Ishikawa (cell line): Measurements from ENCODE around the gene HMGXB4.

Source experiments
- CREB1 ChIP-seq: IDR thresholded peaks from 2 replicates; pipeline ENCODE4 v1.6.1; 2012; ENCODE audit warnings: low read depth
- EP300 ChIP-seq: IDR thresholded peaks from 2 replicates; pipeline ENCODE4 v1.6.1; 2012; ENCODE audit warnings: borderline replicate concordance
- NFIC ChIP-seq: IDR thresholded peaks from 2 replicates; pipeline ENCODE4 v1.6.1; 2012
- RAD21 ChIP-seq: IDR thresholded peaks from 2 replicates; pipeline ENCODE4 v1.6.1; 2012; ENCODE audit warnings: low read depth
- TAF1 ChIP-seq: IDR thresholded peaks from 2 replicates; pipeline ENCODE4 v1.6.1; 2012; ENCODE audit warnings: low read depth, mild to moderate bottlenecking
- YY1 ChIP-seq: IDR thresholded peaks from 2 replicates; pipeline ENCODE4 v1.6.1; 2012; ENCODE audit warnings: low read depth
- ZBTB7A ChIP-seq: IDR thresholded peaks from 2 replicates; pipeline ENCODE4 v1.6.1; 2012; ENCODE audit warnings: low read depth

GRCh38 chr22:35214968-35215367 is 42.3 kb upstream of the HMGXB4 start:
- no peak for TF ChIP-seq TAF1
- no peak for TF ChIP-seq ZBTB7A
- TF ChIP-seq EP300, result no peak
- TF ChIP-seq NFIC, result no peak
- no peak for TF ChIP-seq YY1
- TF ChIP-seq RAD21, result no peak
- no peak for TF ChIP-seq CREB1
